K562 (cell line): ENCODE measurements around the gene KPTN. TPM values are rescaled to one million over a fixed set of nuclear protein-coding genes. Genes with fewer than 3 reads are reported as not detected.
A peak's percentile ranks its signal among the peaks of the same experiment; 100 is the strongest.

Experiments used
- ATAC-seq: fragments of 200-7000 bp; cut with Tn5 transposase; 3 replicates; pipeline ENCODE4 v1.9.1; 2020; ENCODE audit warnings: moderate library complexity
- BruUV-seq: library from RNA; stranded (reverse); fragments of 400-500 nt; replicated peaks from 2 replicates; lab custom pipeline; 2021; lab: Mats Ljungman, UMichigan
- CTCF ChIA-PET: fragments of 300-600 bp; formaldehyde crosslinking; extraction: SDS; loops from one replicate; lab custom pipeline; 2021; ENCODE audit warnings: low intra/inter-chr PET ratio; lab: Yijun Ruan, JAX
- POLR2A ChIA-PET: fragments of 300-600, 350-650 bp; sonication (Branson Sonifier 250); formaldehyde crosslinking; extraction: SDS; loops from one replicate; lab custom pipeline; 2021; ENCODE audit warnings: antibody characterized with exemption, inconsistent platforms; lab: Yijun Ruan, JAX
- DNase-seq, 4 experiments: peaks; one replicate each; pipeline versions ENCODE4 v3.0.0 to v3.0.0-alpha.2; 2011 to 2018; ENCODE audit warnings: low spot score in 3 of 4, mixed read lengths in 3 of 4; ENCODE audit errors: extremely low read depth in 1 of 4
- FAIRE-seq: peaks from 2 replicates; lab custom pipeline; 2011; peaks lifted over from hg19 to GRCh38; lab: Jason Lieb, UNC
- H2AFZ ChIP-seq: 2 replicates; pipeline ENCODE4 v1.6.0; 2011; ENCODE audit warnings: low read depth, low read length, control low read depth, inconsistent platforms
- H3K27ac ChIP-seq: fragments of 200-600 bp; 3 replicates; pipeline ENCODE4 v1.8.0; 2011; ENCODE audit warnings: low read depth, mild to moderate bottlenecking, control low read depth, inconsistent platforms, low read length, moderate library complexity, mixed read lengths; ENCODE audit errors: extremely low read depth
- H3K27me3 ChIP-seq, 2 experiments: fragments of 300-600 bp in 1 of 2; 2 replicates in 1 of 2; 3 replicates in 1 of 2; pipeline versions ENCODE4 v1.6.0 to v1.8.0; 2011; ENCODE audit warnings: inconsistent platforms in 2 of 2, low read length in 2 of 2, mild to moderate bottlenecking in 1 of 2, mixed read lengths in 1 of 2, moderate library complexity in 1 of 2; ENCODE audit not compliant: control insufficient read depth in 2 of 2, insufficient read depth in 2 of 2
- H3K36me3 ChIP-seq: fragments of 300-600 bp; 3 replicates; pipeline ENCODE4 v1.8.0; 2011; ENCODE audit warnings: mild to moderate bottlenecking, low read length, inconsistent platforms; ENCODE audit not compliant: control insufficient read depth, insufficient read depth
- H3K4me1 ChIP-seq, 2 experiments: fragments of 200-600 bp in 1 of 2; replicated peaks in 1 of 2; 2 replicates in 1 of 2; 3 replicates in 1 of 2; pipeline versions ENCODE4 v1.5.1 to v1.8.0; 2011; ENCODE audit warnings: inconsistent platforms in 2 of 2, low read length in 2 of 2, mild to moderate bottlenecking in 1 of 2, mixed read lengths in 1 of 2, moderate library complexity in 1 of 2; ENCODE audit not compliant: control insufficient read depth in 2 of 2, insufficient read depth in 2 of 2
- H3K4me2 ChIP-seq: 2 replicates; pipeline ENCODE4 v1.6.1; 2011; ENCODE audit warnings: low read length, control low read depth, inconsistent platforms, mixed read lengths; ENCODE audit not compliant: insufficient read depth
- H3K4me3 ChIP-seq: fragments of 200-600 bp; sonication (generic), shearing (Covaris generic); 2 replicates; pipeline ENCODE4 v1.5.1; 2016; ENCODE audit warnings: control low read depth, inconsistent platforms
- H3K79me2 ChIP-seq: fragments of 200-600 bp; 3 replicates; pipeline ENCODE4 v1.8.0; 2011; ENCODE audit warnings: low read length, inconsistent platforms; ENCODE audit not compliant: control insufficient read depth, insufficient read depth
- H3K9ac ChIP-seq, 2 experiments: 2 replicates each; pipeline versions ENCODE4 v1.6.0 to v1.6.1; 2011; ENCODE audit warnings: low read depth in 2 of 2, low read length in 2 of 2, control low read depth in 1 of 2, inconsistent platforms in 1 of 2, mild to moderate bottlenecking in 1 of 2, mixed read lengths in 1 of 2; ENCODE audit not compliant: insufficient read depth in 1 of 2
- H3K9me1 ChIP-seq: one replicate; pipeline ENCODE4 v1.6.0; 2011; ENCODE audit warnings: inconsistent platforms, mild to moderate bottlenecking, low read length, moderate library complexity; ENCODE audit not compliant: control insufficient read depth, insufficient read depth
- H3K9me3 ChIP-seq: replicated peaks from 2 replicates; pipeline ENCODE4 v1.5.1; 2011; ENCODE audit warnings: low read depth, low read length, inconsistent platforms; ENCODE audit not compliant: control insufficient read depth, insufficient read depth
- H4K20me1 ChIP-seq: replicated peaks from 2 replicates; pipeline ENCODE4 v1.6.1; 2011; ENCODE audit warnings: low read length, inconsistent platforms, mixed read lengths; ENCODE audit not compliant: control insufficient read depth, insufficient read depth
- KDM1A ChIP-seq, 2 experiments: fragments of 450-650 bp; IDR thresholded peaks; 2 replicates each; pipeline ENCODE4 v1.6.1; 2016; ENCODE audit warnings: mild to moderate bottlenecking in 2 of 2
- NCOA1 ChIP-seq: fragments of 450-650 bp; IDR thresholded peaks from 2 replicates; pipeline ENCODE4 v1.6.1; 2016; ENCODE audit warnings: low read depth
- TBP ChIP-seq: optimal IDR thresholded peaks from 2 replicates; pipeline ENCODE3; 2011; ENCODE audit warnings: low read depth, low read length, improper control_type of control experiment
- WGBS: fragments of 100-300 bp; shearing (Covaris generic); methylation state at CpG from one replicate; pipeline ENCODE4 v1.1.6; 2016; ENCODE audit warnings: low coverage, mixed read lengths; ENCODE audit not compliant: insufficient coverage; ENCODE audit errors: missing lambda C conversion rate; 5-methylcytosine and 5-hydroxymethylcytosine counted together
- in situ Hi-C: fragments of 300-500 bp; cut with MboI; formaldehyde crosslinking; loops from 4 replicates; pipeline ENCODE4 v1.15.0; 2018; ENCODE audit warnings: inconsistent platforms, mixed read lengths
- intact Hi-C: fragments of 100-400 bp; cut with micrococcal nuclease; formaldehyde crosslinking; loops from 2 replicates; pipeline ENCODE4 v1.14.2; 2022
- polyA plus RNA-seq, 8 experiments: library from polyadenylated mRNA; depleted of rRNA in 4 of 8; stranded (reverse) in 5 of 8; unstranded in 3 of 8; fragments of >200 nt; fragmentation: Nextera tagmentation in 2 of 8; fragmentation: Illumina TruSeq in 1 of 8; extraction: Ambion mirVana in 2 of 8; extraction: Trizol in 1 of 8; gene quantifications; 2 replicates each; pipeline versions ENCODE4 v1.2.1 to v1.2.3, GENCODE V29; 2011 to 2014; ENCODE audit warnings: inconsistent platforms in 1 of 8, missing spikeins in 1 of 8
- total RNA-seq, 7 experiments: library from RNA; depleted of rRNA in 6 of 7; stranded (reverse); fragments of >200 nt in 6 of 7; fragmentation: Illumina TruSeq in 2 of 7; extraction: Trizol in 2 of 7; gene quantifications; 2 replicates each; pipeline versions ENCODE4 v1.2.1 to v1.2.3, GENCODE V29; 2011 to 2021; ENCODE audit warnings: low replicate concordance in 1 of 7
- TF ChIP-seq, protein P1 (sequence below), 2 experiments: fragments of 450-650 bp in 1 of 2; sonication (generic) in 1 of 2; formaldehyde crosslinking in 1 of 2; IDR thresholded peaks; 2 replicates each; pipeline versions ENCODE4 v1.7.1 to v1.9.0; 2016 to 2022; ENCODE audit warnings: inconsistent platforms in 1 of 2, mild to moderate bottlenecking in 1 of 2, missing genetic modification reagents in 1 of 2
- TF ChIP-seq, protein P2 (sequence below): fragments of 450-650 bp; IDR thresholded peaks from 2 replicates; pipeline ENCODE4 v1.6.1; 2014; ENCODE audit warnings: low read depth, mild to moderate bottlenecking, moderate library complexity, borderline replicate concordance

Gene KPTN
- total and polyA plus RNA-seq, 9 of the 15 experiments (the other 6 are each of a cell fraction or from before 2014, with no cell fraction given) = 0.56 to 18.2 (median 8.5) TPM

DNA sequence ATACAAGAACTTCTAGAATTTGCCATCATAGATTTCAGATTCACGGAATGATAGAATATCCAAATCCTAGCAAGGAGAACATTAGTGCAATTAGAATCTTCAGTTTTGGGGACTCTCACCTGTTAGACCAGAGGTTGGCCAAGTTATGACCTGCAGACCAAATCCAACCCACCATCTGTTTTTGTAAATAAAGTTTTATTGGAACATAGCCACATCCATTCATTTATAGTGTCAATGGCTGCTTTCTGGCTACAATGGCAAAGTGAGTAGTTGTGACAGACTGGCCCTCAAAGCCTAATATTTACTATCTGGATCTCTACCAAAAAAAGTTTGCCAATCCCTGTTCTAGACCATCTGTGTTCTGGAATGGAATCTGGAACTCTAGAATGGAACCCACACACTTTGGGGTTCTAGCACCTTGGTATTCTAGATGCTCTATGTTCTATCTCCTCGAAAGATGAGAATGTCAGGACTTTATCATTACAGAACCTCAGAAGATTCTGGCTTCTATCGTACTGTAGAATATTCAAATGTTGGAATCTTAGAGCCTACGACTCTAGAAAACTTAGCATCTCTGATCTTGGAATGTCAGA is 2.5 kb downstream of the KPTN start:
- no TSS peak for BruUV-seq
- ChIA-PET CTCF (no interaction called here), POLR2A (interaction anchor here (1.1 kb wide), 1 partner anchor 7 kb away, joined by 3 read pairs; no protein-coding TSS in a partner anchor)
- no peak overlapping the region for H3K9ac ChIP-seq
- peaks cover 7 to 28% of the 10 kb centered on the region in 2 experiments; a peak in 3 of 5 replicates for H3K4me1 ChIP-seq
- FAIRE-seq = no peak
- H3K4me3 ChIP-seq = no peak overlapping the region
- H3K27me3 ChIP-seq = no peaks in the 10 kb centered on the region
- TF ChIP-seq NCOA1 (no peak), KDM1A (IDR thresholded peaks at IDR 0.05) (peak in 1 of 2 experiments; percentile 31; a peak in 1 of 4 replicates), TBP (no peak)
- TF ChIP-seq, protein P1, sequence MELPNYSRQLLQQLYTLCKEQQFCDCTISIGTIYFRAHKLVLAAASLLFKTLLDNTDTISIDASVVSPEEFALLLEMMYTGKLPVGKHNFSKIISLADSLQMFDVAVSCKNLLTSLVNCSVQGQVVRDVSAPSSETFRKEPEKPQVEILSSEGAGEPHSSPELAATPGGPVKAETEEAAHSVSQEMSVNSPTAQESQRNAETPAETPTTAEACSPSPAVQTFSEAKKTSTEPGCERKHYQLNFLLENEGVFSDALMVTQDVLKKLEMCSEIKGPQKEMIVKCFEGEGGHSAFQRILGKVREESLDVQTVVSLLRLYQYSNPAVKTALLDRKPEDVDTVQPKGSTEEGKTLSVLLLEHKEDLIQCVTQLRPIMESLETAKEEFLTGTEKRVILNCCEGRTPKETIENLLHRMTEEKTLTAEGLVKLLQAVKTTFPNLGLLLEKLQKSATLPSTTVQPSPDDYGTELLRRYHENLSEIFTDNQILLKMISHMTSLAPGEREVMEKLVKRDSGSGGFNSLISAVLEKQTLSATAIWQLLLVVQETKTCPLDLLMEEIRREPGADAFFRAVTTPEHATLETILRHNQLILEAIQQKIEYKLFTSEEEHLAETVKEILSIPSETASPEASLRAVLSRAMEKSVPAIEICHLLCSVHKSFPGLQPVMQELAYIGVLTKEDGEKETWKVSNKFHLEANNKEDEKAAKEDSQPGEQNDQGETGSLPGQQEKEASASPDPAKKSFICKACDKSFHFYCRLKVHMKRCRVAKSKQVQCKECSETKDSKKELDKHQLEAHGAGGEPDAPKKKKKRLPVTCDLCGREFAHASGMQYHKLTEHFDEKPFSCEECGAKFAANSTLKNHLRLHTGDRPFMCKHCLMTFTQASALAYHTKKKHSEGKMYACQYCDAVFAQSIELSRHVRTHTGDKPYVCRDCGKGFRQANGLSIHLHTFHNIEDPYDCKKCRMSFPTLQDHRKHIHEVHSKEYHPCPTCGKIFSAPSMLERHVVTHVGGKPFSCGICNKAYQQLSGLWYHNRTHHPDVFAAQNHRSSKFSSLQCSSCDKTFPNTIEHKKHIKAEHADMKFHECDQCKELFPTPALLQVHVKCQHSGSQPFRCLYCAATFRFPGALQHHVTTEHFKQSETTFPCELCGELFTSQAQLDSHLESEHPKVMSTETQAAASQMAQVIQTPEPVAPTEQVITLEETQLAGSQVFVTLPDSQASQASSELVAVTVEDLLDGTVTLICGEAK (IDR thresholded peaks at IDR 0.05) = peak; percentile 93
- TF ChIP-seq, protein P1 (CRISPR knock-in tag; IDR thresholded peaks at IDR 0.05) = peak; percentile 88
- TF ChIP-seq, protein P2, sequence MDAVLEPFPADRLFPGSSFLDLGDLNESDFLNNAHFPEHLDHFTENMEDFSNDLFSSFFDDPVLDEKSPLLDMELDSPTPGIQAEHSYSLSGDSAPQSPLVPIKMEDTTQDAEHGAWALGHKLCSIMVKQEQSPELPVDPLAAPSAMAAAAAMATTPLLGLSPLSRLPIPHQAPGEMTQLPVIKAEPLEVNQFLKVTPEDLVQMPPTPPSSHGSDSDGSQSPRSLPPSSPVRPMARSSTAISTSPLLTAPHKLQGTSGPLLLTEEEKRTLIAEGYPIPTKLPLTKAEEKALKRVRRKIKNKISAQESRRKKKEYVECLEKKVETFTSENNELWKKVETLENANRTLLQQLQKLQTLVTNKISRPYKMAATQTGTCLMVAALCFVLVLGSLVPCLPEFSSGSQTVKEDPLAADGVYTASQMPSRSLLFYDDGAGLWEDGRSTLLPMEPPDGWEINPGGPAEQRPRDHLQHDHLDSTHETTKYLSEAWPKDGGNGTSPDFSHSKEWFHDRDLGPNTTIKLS = peak; percentile 97; the same call in 1 of the 2 replicates
- H3K9me1 ChIP-seq = no peaks in the 10 kb centered on the region
- no peaks in the 10 kb centered on the region for H3K9me3 ChIP-seq
- no peak for ATAC-seq
- H3K27ac ChIP-seq = no peak overlapping the region
- no peaks in the 10 kb centered on the region for H4K20me1 ChIP-seq
- peaks cover 8% of the 10 kb centered on the region; the same call in 2 of the 3 replicates for H3K36me3 ChIP-seq
- intact Hi-C loops (loop anchor here (5.0 kb wide), 2 partner anchors 36 to 44 kb away; partner anchors contain the start of gene NAPA), in situ Hi-C loops (no loop called here)
- H3K79me2 ChIP-seq = peaks cover 12% of the 10 kb centered on the region
- 86% methylated on average over 4 of the region's 4 CpGs for WGBS
- no peak for DNase-seq
- H3K4me2 ChIP-seq = no peak overlapping the region
- H2AFZ ChIP-seq = no peak overlapping the region
